ENCODE results near the gene CDKN1B. TPM values are rescaled to one million over a fixed set of nuclear protein-coding genes. Genes with fewer than 3 reads are reported as not detected.

Gene CDKN1B
- total RNA-seq, 1 experiment from 2014 or later = 27.7 TPM

DNA sequence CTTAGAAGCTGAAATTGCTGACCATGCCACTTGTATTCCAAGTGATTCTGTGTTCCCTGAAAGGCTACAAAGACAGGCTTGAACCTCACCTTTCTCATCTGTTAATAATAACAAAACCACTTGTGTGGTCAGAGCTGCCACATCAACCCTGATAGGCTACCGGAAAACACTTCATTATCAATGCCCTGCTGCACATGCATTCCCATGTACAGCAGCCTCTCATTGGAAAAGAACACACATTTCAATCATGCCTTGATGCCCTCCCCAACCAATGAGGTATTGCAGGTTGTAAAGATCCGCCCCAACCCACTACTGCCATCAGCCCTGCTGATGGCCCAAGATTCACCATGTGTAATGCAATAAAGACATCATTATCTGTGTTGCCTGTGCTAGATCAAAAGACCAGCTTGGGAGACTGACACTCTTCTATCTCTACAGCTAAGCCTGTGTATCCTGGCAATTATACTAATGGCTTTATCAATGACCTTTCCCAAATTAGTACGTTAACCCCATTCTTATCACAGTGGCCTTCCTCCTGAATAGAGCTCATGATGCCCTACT, 24.0 kb upstream of the CDKN1B start:
- no peak overlapping the region for H4K8ac ChIP-seq (replicated peaks; ENCODE audit: insufficient read length, low read depth, low read length)
- H3K9ac ChIP-seq (ENCODE audit: extremely low read depth, insufficient read length, low read length) = no peak overlapping the region
- no peak for DNase-seq
- H2BK5ac ChIP-seq (ENCODE audit: insufficient read length, low read length) = no peak overlapping the region
- no peak overlapping the region for H2AK5ac ChIP-seq (ENCODE audit: insufficient read length, low read length)
- peaks cover 8% of the 10 kb centered on the region for H3K23me2 ChIP-seq (ENCODE audit: insufficient read length, low read depth, low read length, poor library complexity, severe bottlenecking)
- Mint-ChIP-seq H3K36me3 (ENCODE audit: insufficient read depth in 1 of 3, low read depth in 3 of 3) (peaks cover 0 to 4% (median 0%) of the 10 kb centered on the region in 3 experiments; a peak in 1 of 7 replicates), H3K4me1 (peaks cover 13 to 18% of the 10 kb centered on the region in 2 experiments), H3K9me3 (no peaks in the 10 kb centered on the region), H3K27ac (no peak overlapping the region), H3K4me3 (no peak overlapping the region), H3K27me3 (ENCODE audit: low read depth) (no peaks in the 10 kb centered on the region)
- H3K27ac ChIP-seq (ENCODE audit: insufficient read length, low read depth, low read length) = no peak overlapping the region
- H3K9me3 ChIP-seq (ENCODE audit: control insufficient read depth, low read depth, low read length) = no peaks in the 10 kb centered on the region
- no peak overlapping the region for H3K18ac ChIP-seq (ENCODE audit: insufficient read length, low read depth, low read length)
- H3K4me1 ChIP-seq (ENCODE audit: insufficient read depth, low read length) = no peaks in the 10 kb centered on the region
- H3K56ac ChIP-seq (ENCODE audit: insufficient read length, low read depth, low read length) = no peak overlapping the region
- H3K79me2 ChIP-seq (ENCODE audit: insufficient read depth, low read length) = no peaks in the 10 kb centered on the region
- H2BK15ac ChIP-seq (ENCODE audit: low read depth, low read length) = no peak overlapping the region
- no peak overlapping the region for H2BK20ac ChIP-seq (ENCODE audit: low read depth, low read length, poor library complexity, severe bottlenecking)
- no peak overlapping the region for H3K4me2 ChIP-seq (ENCODE audit: insufficient read depth, insufficient read length, low read length)
- no CpG with 5 or more reads among the region's 3 CpGs for WGBS (ENCODE audit: extremely low coverage, insufficient read length, low lambda C conversion rate)
- no peak overlapping the region for H4K91ac ChIP-seq (ENCODE audit: insufficient read length, low read depth, low read length)
- H3K4ac ChIP-seq (ENCODE audit: low read depth, low read length) = no peak overlapping the region
- H3K14ac ChIP-seq (ENCODE audit: insufficient read depth, low read length) = no peak overlapping the region
- no peak overlapping the region for H3K23ac ChIP-seq (ENCODE audit: insufficient read length, low read depth, low read length)
- no peaks in the 10 kb centered on the region for H4K20me1 ChIP-seq (ENCODE audit: control insufficient read depth, insufficient read depth, insufficient read length)
- H3K27me3 ChIP-seq (ENCODE audit: insufficient read depth, low read length) = no peaks in the 10 kb centered on the region
- TF ChIP-seq, protein P1, sequence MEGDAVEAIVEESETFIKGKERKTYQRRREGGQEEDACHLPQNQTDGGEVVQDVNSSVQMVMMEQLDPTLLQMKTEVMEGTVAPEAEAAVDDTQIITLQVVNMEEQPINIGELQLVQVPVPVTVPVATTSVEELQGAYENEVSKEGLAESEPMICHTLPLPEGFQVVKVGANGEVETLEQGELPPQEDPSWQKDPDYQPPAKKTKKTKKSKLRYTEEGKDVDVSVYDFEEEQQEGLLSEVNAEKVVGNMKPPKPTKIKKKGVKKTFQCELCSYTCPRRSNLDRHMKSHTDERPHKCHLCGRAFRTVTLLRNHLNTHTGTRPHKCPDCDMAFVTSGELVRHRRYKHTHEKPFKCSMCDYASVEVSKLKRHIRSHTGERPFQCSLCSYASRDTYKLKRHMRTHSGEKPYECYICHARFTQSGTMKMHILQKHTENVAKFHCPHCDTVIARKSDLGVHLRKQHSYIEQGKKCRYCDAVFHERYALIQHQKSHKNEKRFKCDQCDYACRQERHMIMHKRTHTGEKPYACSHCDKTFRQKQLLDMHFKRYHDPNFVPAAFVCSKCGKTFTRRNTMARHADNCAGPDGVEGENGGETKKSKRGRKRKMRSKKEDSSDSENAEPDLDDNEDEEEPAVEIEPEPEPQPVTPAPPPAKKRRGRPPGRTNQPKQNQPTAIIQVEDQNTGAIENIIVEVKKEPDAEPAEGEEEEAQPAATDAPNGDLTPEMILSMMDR (conservative IDR thresholded peaks at IDR 0.05) = no peak
- H2BK120ac ChIP-seq (ENCODE audit: low read depth, low read length, poor library complexity, severe bottlenecking) = no peak overlapping the region
- no peak overlapping the region for H2AFZ ChIP-seq (ENCODE audit: low read length)
- no peak overlapping the region for H4K5ac ChIP-seq (ENCODE audit: insufficient read length, low read depth, low read length)
- H2BK12ac ChIP-seq (ENCODE audit: insufficient read length, low read depth, low read length) = no peak overlapping the region
- H3K79me1 ChIP-seq (ENCODE audit: insufficient read depth, low read depth, low read length, poor library complexity, severe bottlenecking) = no peaks in the 10 kb centered on the region
- H3T11ph ChIP-seq (ENCODE audit: low read length) = no peak overlapping the region

All from H9 (cell line).